Measurements from ENCODE around the gene FMNL1. TPM values are rescaled to one million over a fixed set of nuclear protein-coding genes. Genes with fewer than 3 reads are reported as not detected.

The FMNL1 gene
- polyA plus RNA-seq, 4 donors: 4.4 to 7.7 (median 6.7) TPM

DNA sequence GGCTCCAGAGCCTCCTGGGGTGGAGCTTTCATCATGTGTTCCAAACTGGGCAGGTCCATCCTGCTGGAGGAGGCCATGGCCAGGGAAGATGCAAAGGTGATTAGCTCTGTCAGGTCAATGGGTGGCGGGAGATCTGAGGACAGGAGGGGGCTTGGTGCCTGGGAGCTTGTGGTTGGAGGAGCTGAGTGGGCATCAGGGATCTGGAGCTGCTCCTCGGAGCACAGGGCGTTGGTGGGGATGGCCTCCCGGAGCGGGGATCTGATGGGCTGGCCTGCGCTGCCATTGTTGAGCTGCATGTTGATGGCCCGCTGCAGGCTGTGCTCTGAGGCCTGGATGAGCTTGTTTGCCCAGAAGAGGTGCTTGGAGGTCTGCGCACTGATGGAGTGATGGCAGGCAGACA, 33.7 kb downstream of the FMNL1 start:
- no peak for DNase-seq (ENCODE audit: low read depth in 4 of 4, low spot score in 2 of 4)

DNA sequence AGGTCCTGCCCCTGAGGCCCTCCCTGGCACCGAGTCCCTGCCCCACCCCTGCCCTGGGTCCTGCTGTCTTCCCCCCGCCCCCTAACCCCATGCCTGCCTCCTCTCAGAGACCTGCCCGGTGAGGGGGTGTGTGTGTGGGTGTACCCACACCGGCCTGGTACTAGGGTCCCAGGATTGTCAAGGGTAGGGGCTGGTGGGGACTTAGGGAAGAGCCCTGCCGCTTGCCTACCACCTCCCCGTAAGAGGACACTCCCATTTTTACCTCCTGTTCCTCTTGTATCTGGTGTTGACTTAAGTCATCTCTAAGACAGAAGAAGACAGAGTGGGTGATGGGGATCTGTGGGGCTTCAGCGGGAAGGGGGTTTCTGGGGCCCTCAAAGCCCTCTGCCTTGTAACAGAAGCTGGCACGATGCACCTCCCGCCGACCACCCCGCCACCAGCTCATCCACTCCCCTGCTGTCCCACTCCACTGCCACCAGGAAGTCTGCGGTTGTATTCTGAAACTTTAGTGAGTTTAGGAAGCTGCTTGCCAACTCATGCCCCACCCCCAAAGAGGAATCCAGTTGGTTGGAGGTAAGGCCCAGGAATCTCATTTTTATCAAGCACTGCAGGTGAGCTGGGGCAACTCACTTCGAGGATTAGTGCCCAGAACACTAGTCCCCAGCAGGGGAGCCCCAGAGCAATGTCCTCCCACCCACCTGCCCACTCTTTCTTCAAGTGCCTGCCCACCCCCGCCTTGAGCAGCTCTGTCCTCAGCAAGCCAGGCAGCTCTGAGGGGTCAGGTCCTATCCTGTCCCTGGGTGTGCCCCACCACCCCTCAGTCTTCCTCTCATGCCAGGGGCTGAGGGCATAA, 34.7 kb downstream of the FMNL1 start:
- no peak for DNase-seq (ENCODE audit: low read depth in 4 of 4, low spot score in 2 of 4)

DNA sequence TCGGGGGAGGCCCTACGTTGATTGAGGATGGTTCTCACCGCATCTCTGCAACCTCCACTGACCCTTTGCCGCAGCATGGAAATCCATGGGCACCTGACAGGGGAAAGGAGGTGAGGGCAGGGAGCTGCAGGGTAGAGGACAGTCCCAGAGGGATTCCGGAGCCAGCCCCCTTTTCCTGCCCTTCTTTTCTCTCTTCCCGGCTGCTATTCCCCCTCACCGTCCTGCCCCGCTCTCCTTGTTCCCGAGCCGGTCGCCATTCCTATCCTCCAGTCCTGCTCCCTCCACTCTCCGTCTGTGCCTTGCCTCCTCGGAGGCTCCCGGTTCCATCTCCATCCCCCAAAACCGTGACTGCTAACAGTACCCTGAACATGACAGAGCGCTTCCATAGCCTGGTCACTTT, 35.4 kb downstream of the FMNL1 start:
- DNase-seq (ENCODE audit: low read depth in 4 of 4, low spot score in 2 of 4): no peak

DNA sequence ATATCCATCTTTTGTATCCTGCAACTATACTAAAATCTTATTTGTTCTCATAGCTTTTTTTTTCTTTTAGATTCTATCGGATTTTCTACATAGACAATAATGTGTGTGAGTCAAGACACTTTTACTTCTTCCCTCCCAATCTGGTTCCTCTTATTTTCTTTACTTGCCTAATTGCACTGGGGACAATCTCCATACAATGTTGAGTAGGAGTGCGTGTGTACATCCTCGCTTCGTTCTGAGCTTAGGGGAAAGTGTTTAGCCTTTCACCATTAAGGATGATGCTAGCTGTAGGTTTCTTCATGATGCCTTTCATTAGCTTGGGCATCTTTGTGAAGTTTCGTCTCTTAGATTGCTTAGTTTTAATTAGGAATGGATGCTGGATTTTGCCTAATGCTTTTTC, 37.3 kb downstream of the FMNL1 start:
- no peak for DNase-seq (ENCODE audit: low read depth in 4 of 4, low spot score in 2 of 4)

DNA sequence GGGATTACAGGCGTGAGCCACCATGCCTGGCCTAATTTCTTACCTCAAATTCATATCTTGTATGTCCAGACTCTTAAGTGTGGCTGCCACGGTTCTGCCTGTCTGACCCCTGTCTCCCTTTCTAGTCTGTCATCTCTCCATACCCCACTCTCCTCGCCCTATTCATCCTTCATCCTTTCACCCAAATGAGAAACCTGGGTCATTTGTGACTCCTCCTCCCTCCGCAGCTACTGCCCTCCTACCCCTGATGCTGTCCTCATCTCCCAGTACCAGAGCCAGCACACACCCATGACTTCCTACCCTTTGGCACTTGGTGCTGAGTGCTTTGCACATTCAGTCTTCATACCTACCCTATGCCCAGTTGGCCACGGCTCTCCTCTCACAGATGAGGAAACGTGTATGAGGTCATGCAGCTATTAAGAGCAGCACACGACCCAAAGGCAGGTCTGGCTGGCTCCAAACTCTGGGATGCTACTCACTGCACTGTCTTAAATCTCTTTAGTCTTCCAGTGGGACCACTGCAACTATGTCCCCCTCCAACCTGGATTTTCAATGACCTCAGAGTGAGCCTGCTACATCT, 38.6 kb downstream of the FMNL1 start:
- no peak for DNase-seq (ENCODE audit: low read depth in 4 of 4, low spot score in 2 of 4)

GRCh38 chr17:45261577-45262515, 40.2 kb downstream of the FMNL1 start, which contains the start of gene SPATA32:
SPATA32 (minus strand) TSS chr17:45262094; CDS start chr17:45262016, 78 bp downstream.
- peak in 1 of 4 donors; percentile 45 for DNase-seq (ENCODE audit: low read depth in 4 of 4, low spot score in 2 of 4)

GRCh38 chr17:45262516-45263476, 41.1 kb downstream of the FMNL1 start:
- no peak for DNase-seq (ENCODE audit: low read depth in 4 of 4, low spot score in 2 of 4)

DNA sequence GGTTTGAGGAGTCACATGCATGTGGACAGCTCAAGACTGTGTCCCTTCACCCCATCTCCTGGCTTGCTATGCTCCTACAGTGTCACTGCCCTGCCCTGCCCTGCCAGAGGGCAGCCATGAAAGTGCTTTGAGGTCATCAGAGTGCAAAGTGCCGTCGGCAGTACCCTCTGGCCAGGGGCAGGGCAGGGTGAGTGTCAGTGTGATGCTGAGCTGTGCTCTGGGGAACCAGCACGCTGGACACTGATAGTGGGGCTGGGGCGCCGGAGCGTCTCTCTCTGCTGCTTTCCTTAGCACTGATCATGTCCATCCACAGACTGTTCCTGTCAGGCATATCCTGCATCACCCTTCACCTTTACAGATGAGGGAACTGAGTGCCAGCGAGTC, 41.8 kb downstream of the FMNL1 start:
- DNase-seq (ENCODE audit: low read depth in 4 of 4, low spot score in 2 of 4): no peak

- no peak for DNase-seq (ENCODE audit: low read depth in 4 of 4, low spot score in 2 of 4)
These were observed 42.7 kb downstream of the FMNL1 start for GRCh38 chr17:45264430-45264829.

- DNase-seq (ENCODE audit: low read depth in 4 of 4, low spot score in 2 of 4): no peak
These were observed 43.3 kb downstream of the FMNL1 start for GRCh38 chr17:45264988-45265387.

GRCh38 chr17:45265821-45266220, 44.1 kb downstream of the FMNL1 start:
- DNase-seq (ENCODE audit: low read depth in 4 of 4, low spot score in 2 of 4): no peak

GRCh38 chr17:45266372-45266926, 44.8 kb downstream of the FMNL1 start:
- DNase-seq (ENCODE audit: low read depth in 4 of 4, low spot score in 2 of 4): no peak

DNA sequence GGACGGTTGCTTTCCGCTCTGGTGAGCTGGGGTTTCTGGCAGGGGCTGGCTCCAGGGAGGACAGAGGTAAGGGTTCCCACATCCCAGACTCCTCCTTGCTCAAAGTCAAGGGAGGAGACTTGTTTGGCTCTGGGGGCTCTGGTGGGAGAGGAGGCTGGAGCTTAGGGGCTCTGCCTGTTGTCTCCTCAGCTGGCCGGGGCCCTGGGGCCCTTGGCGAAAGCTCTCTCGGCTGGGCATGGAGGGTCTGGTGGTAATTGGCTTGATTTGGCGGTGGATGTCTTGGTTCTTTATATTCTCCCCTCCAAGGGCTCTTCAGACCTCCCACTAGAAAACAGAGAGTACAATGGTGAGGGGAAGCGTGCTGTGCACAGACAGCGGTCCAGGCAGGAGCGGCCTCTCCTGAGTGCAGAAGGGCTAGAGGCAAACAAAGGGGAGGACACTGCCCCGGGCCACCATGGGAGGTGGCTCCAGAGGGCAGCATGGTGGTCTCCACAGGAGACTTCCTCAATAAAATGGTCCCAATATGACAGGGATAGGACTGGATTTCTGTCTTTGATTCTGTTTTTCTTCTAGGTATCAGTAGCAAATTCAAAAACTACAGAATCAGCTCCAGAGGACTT, 45.9 kb downstream of the FMNL1 start:
- no peak for DNase-seq (ENCODE audit: low read depth in 4 of 4, low spot score in 2 of 4)

- no peak for DNase-seq (ENCODE audit: low read depth in 4 of 4, low spot score in 2 of 4)
These were observed 48.2 kb downstream of the FMNL1 start for GRCh38 chr17:45269912-45270311.

- DNase-seq (ENCODE audit: low read depth in 4 of 4, low spot score in 2 of 4): no peak
These were observed 49.2 kb downstream of the FMNL1 start for GRCh38 chr17:45270828-45271418.

- DNase-seq (ENCODE audit: low read depth in 4 of 4, low spot score in 2 of 4): no peak
These were observed 49.9 kb downstream of the FMNL1 start for GRCh38 chr17:45271603-45272002.

DNA sequence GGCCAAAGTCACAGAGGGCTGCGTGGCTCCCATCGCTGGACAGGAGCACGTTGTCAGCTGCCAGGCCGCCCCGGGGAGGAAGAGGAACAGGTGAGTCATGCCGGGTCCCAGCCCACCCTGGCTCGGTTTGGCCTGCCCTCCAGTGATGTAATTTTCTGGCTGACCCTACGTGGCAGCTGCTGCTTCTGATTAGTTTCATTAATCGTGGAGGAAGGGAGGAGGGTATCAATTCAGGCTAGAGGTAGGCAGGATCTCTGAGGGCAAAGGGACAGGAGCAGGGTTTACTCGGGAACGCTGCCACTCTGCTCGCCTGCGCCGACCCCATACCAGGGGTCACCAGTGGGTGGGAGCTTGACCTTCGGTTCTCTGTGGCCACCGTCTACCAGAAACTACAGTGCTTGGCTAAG, 51.9 kb downstream of the FMNL1 start:
- DNase-seq (ENCODE audit: low read depth in 4 of 4, low spot score in 2 of 4): no peak

GRCh38 chr17:45274033-45274432, 52.3 kb downstream of the FMNL1 start:
- no peak for DNase-seq (ENCODE audit: low read depth in 4 of 4, low spot score in 2 of 4)

DNA sequence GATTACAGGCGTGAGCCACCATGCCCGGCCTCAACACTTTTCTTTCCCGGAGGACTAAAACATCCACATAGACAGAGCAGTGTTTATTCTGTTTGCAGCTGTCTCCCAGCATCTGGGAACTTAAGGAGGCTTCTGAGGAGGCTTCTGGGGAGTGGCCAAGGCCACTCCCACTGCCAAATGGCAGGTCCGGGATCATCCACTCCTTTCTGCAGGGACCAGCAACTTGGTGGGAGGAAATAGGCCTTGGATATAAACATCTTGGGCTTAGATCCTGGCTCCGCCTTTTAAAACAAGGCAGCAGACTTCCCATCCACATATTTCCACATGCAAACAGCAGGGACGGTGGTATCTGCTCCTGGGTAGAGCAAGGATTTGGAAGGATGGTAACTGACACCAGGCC, 54.3 kb downstream of the FMNL1 start:
- DNase-seq (ENCODE audit: low read depth in 4 of 4, low spot score in 2 of 4): no peak

Data from left renal cortex interstitium (tissue), 4 donors.